ENCODE measurements around the gene CGN.

The CGN gene

GRCh38 chr1:151479462-151479861 is 31.7 kb upstream of the CGN start:
- Histone ChIP-seq H3K9me3 (ENCODE audit: control insufficient read depth in 1 of 2, low read length in 2 of 2) (peaks cover 0 to 6% of the 10 kb centered on the region in 2 donors), H3K4me3 (ENCODE audit: low read depth in 1 of 2, low read length in 2 of 2) (no peak overlapping the region), H3K36me3 (ENCODE audit: control insufficient read depth in 1 of 2, insufficient read depth in 2 of 2, low read length in 2 of 2) (no peaks in the 10 kb centered on the region), H3K4me1 (ENCODE audit: control insufficient read depth in 1 of 2, insufficient read depth in 2 of 2, low read length in 2 of 2) (no peaks in the 10 kb centered on the region), H3K27ac (ENCODE audit: low read length) (no peak overlapping the region), H3K27me3 (ENCODE audit: low read depth, low read length) (no peaks in the 10 kb centered on the region)

- no peaks in the 10 kb centered on the region for H3K4me1 ChIP-seq (ENCODE audit: control insufficient read depth in 1 of 2, insufficient read depth in 2 of 2, low read length in 2 of 2)
- H3K4me3 ChIP-seq (ENCODE audit: low read depth in 1 of 2, low read length in 2 of 2), result no peak overlapping the region
- H3K36me3 ChIP-seq (ENCODE audit: control insufficient read depth in 1 of 2, insufficient read depth in 2 of 2, low read length in 2 of 2), result no peaks in the 10 kb centered on the region
- no peak overlapping the region for H3K27ac ChIP-seq (ENCODE audit: low read length)
- no peaks in the 10 kb centered on the region for H3K27me3 ChIP-seq (ENCODE audit: low read depth, low read length)
- peaks cover 0 to 6% of the 10 kb centered on the region in 2 donors for H3K9me3 ChIP-seq (ENCODE audit: control insufficient read depth in 1 of 2, low read length in 2 of 2)
Measured at GRCh38 chr1:151482017-151482416, 29.2 kb upstream of the CGN start.

GRCh38 chr1:151485685-151486255 is 25.4 kb upstream of the CGN start:
- Histone ChIP-seq H3K27me3 (ENCODE audit: low read depth, low read length) (no peaks in the 10 kb centered on the region), H3K27ac (ENCODE audit: low read length) (no peak overlapping the region), H3K9me3 (ENCODE audit: control insufficient read depth in 1 of 2, low read length in 2 of 2) (peaks cover 0 to 6% of the 10 kb centered on the region in 2 donors), H3K4me1 (ENCODE audit: control insufficient read depth in 1 of 2, insufficient read depth in 2 of 2, low read length in 2 of 2) (no peaks in the 10 kb centered on the region), H3K36me3 (ENCODE audit: control insufficient read depth in 1 of 2, insufficient read depth in 2 of 2, low read length in 2 of 2) (no peaks in the 10 kb centered on the region), H3K4me3 (ENCODE audit: low read depth in 1 of 2, low read length in 2 of 2) (no peak overlapping the region)

GRCh38 chr1:151486557-151486956 is 24.6 kb upstream of the CGN start:
- no peak overlapping the region for H3K4me3 ChIP-seq (ENCODE audit: low read depth in 1 of 2, low read length in 2 of 2)
- no peaks in the 10 kb centered on the region for H3K36me3 ChIP-seq (ENCODE audit: control insufficient read depth in 1 of 2, insufficient read depth in 2 of 2, low read length in 2 of 2)
- peaks cover 0 to 6% of the 10 kb centered on the region in 2 donors for H3K9me3 ChIP-seq (ENCODE audit: control insufficient read depth in 1 of 2, low read length in 2 of 2)
- no peaks in the 10 kb centered on the region for H3K4me1 ChIP-seq (ENCODE audit: control insufficient read depth in 1 of 2, insufficient read depth in 2 of 2, low read length in 2 of 2)
- no peak overlapping the region for H3K27ac ChIP-seq (ENCODE audit: low read length)
- H3K27me3 ChIP-seq (ENCODE audit: low read depth, low read length), result no peaks in the 10 kb centered on the region

GRCh38 chr1:151491641-151492040 is 19.5 kb upstream of the CGN start:
- no peaks in the 10 kb centered on the region for H3K9me3 ChIP-seq (ENCODE audit: control insufficient read depth in 1 of 2, low read length in 2 of 2)
- no peak overlapping the region for H3K27ac ChIP-seq (ENCODE audit: low read length)
- H3K27me3 ChIP-seq (ENCODE audit: low read depth, low read length), result no peaks in the 10 kb centered on the region
- no peak overlapping the region for H3K4me3 ChIP-seq (ENCODE audit: low read depth in 1 of 2, low read length in 2 of 2)
- peaks cover 0 to 4% of the 10 kb centered on the region in 2 donors for H3K4me1 ChIP-seq (ENCODE audit: control insufficient read depth in 1 of 2, insufficient read depth in 2 of 2, low read length in 2 of 2)
- no peaks in the 10 kb centered on the region for H3K36me3 ChIP-seq (ENCODE audit: control insufficient read depth in 1 of 2, insufficient read depth in 2 of 2, low read length in 2 of 2)

GRCh38 chr1:151492120-151492519 is 19.1 kb upstream of the CGN start:
- H3K4me3 ChIP-seq (ENCODE audit: low read depth in 1 of 2, low read length in 2 of 2), result no peak overlapping the region
- no peaks in the 10 kb centered on the region for H3K36me3 ChIP-seq (ENCODE audit: control insufficient read depth in 1 of 2, insufficient read depth in 2 of 2, low read length in 2 of 2)
- H3K9me3 ChIP-seq (ENCODE audit: control insufficient read depth in 1 of 2, low read length in 2 of 2), result no peaks in the 10 kb centered on the region
- no peaks in the 10 kb centered on the region for H3K27me3 ChIP-seq (ENCODE audit: low read depth, low read length)
- H3K27ac ChIP-seq (ENCODE audit: low read length), result no peak overlapping the region
- peaks cover 0 to 4% of the 10 kb centered on the region in 2 donors for H3K4me1 ChIP-seq (ENCODE audit: control insufficient read depth in 1 of 2, insufficient read depth in 2 of 2, low read length in 2 of 2)

- no peak overlapping the region for H3K4me3 ChIP-seq (ENCODE audit: low read depth in 1 of 2, low read length in 2 of 2)
- peaks cover 0 to 4% of the 10 kb centered on the region in 2 donors for H3K4me1 ChIP-seq (ENCODE audit: control insufficient read depth in 1 of 2, insufficient read depth in 2 of 2, low read length in 2 of 2)
- H3K9me3 ChIP-seq (ENCODE audit: control insufficient read depth in 1 of 2, low read length in 2 of 2), result no peaks in the 10 kb centered on the region
- H3K27me3 ChIP-seq (ENCODE audit: low read depth, low read length), result no peaks in the 10 kb centered on the region
- H3K36me3 ChIP-seq (ENCODE audit: control insufficient read depth in 1 of 2, insufficient read depth in 2 of 2, low read length in 2 of 2), result no peaks in the 10 kb centered on the region
- no peak overlapping the region for H3K27ac ChIP-seq (ENCODE audit: low read length)
Measured at GRCh38 chr1:151493042-151493441, 18.1 kb upstream of the CGN start.

GRCh38 chr1:151494741-151495281 is 16.4 kb upstream of the CGN start:
- H3K4me1 ChIP-seq (ENCODE audit: control insufficient read depth in 1 of 2, insufficient read depth in 2 of 2, low read length in 2 of 2), result peaks cover 0 to 4% of the 10 kb centered on the region in 2 donors
- H3K9me3 ChIP-seq (ENCODE audit: control insufficient read depth in 1 of 2, low read length in 2 of 2), result no peaks in the 10 kb centered on the region
- H3K27me3 ChIP-seq (ENCODE audit: low read depth, low read length), result no peaks in the 10 kb centered on the region
- peak overlapping the region; percentile 8 for H3K27ac ChIP-seq (ENCODE audit: low read length)
- H3K36me3 ChIP-seq (ENCODE audit: control insufficient read depth in 1 of 2, insufficient read depth in 2 of 2, low read length in 2 of 2), result no peaks in the 10 kb centered on the region
- H3K4me3 ChIP-seq (ENCODE audit: low read depth in 1 of 2, low read length in 2 of 2), result no peak overlapping the region

- Histone ChIP-seq H3K4me1 (ENCODE audit: control insufficient read depth in 1 of 2, insufficient read depth in 2 of 2, low read length in 2 of 2) (peaks cover 0 to 4% of the 10 kb centered on the region in 2 donors), H3K4me3 (ENCODE audit: low read depth in 1 of 2, low read length in 2 of 2) (no peak overlapping the region), H3K27me3 (ENCODE audit: low read depth, low read length) (no peaks in the 10 kb centered on the region), H3K36me3 (ENCODE audit: control insufficient read depth in 1 of 2, insufficient read depth in 2 of 2, low read length in 2 of 2) (no peaks in the 10 kb centered on the region), H3K27ac (ENCODE audit: low read length) (no peak overlapping the region), H3K9me3 (ENCODE audit: control insufficient read depth in 1 of 2, low read length in 2 of 2) (no peaks in the 10 kb centered on the region)
Measured at GRCh38 chr1:151495316-151495715, 15.9 kb upstream of the CGN start.

GRCh38 chr1:151499365-151499764 is 11.8 kb upstream of the CGN start:
- Histone ChIP-seq H3K4me3 (ENCODE audit: low read depth in 1 of 2, low read length in 2 of 2) (no peak overlapping the region), H3K27me3 (ENCODE audit: low read depth, low read length) (no peaks in the 10 kb centered on the region), H3K27ac (ENCODE audit: low read length) (peak overlapping the region; percentile 10)

GRCh38 chr1:151499930-151500329 is 11.3 kb upstream of the CGN start:
- Histone ChIP-seq H3K4me3 (ENCODE audit: low read depth in 1 of 2, low read length in 2 of 2) (no peak overlapping the region), H3K9me3 (ENCODE audit: control insufficient read depth in 1 of 2, low read length in 2 of 2) (no peaks in the 10 kb centered on the region), H3K27me3 (ENCODE audit: low read depth, low read length) (no peaks in the 10 kb centered on the region), H3K4me1 (ENCODE audit: control insufficient read depth in 1 of 2, insufficient read depth in 2 of 2, low read length in 2 of 2) (peaks cover 0 to 4% of the 10 kb centered on the region in 2 donors), H3K36me3 (ENCODE audit: control insufficient read depth in 1 of 2, insufficient read depth in 2 of 2, low read length in 2 of 2) (no peaks in the 10 kb centered on the region), H3K27ac (ENCODE audit: low read length) (no peak overlapping the region)

More at GRCh38 chr1:151499365-151499764, 11.8 kb upstream of the CGN start:
- Histone ChIP-seq H3K36me3 (ENCODE audit: control insufficient read depth in 1 of 2, insufficient read depth in 2 of 2, low read length in 2 of 2) (no peaks in the 10 kb centered on the region), H3K4me1 (ENCODE audit: control insufficient read depth in 1 of 2, insufficient read depth in 2 of 2, low read length in 2 of 2) (peaks cover 4% of the 10 kb centered on the region in 2 donors), H3K9me3 (ENCODE audit: control insufficient read depth in 1 of 2, low read length in 2 of 2) (no peaks in the 10 kb centered on the region)

GRCh38 chr1:151501474-151501873 is 9.7 kb upstream of the CGN start:
- Histone ChIP-seq H3K36me3 (ENCODE audit: control insufficient read depth in 1 of 2, insufficient read depth in 2 of 2, low read length in 2 of 2) (no peaks in the 10 kb centered on the region), H3K4me3 (ENCODE audit: low read depth in 1 of 2, low read length in 2 of 2) (no peak overlapping the region), H3K4me1 (ENCODE audit: control insufficient read depth in 1 of 2, insufficient read depth in 2 of 2, low read length in 2 of 2) (peaks cover 0 to 4% of the 10 kb centered on the region in 2 donors), H3K27me3 (ENCODE audit: low read depth, low read length) (no peaks in the 10 kb centered on the region), H3K9me3 (ENCODE audit: control insufficient read depth in 1 of 2, low read length in 2 of 2) (no peaks in the 10 kb centered on the region), H3K27ac (ENCODE audit: low read length) (no peak overlapping the region)

Data from muscle layer of duodenum (tissue), 2 donors.